Stimulated activated CD4-positive, alpha-beta T cell treated with anti-CD3 and anti-CD28 coated beads, Interleukin-15, amount 100 ng/mL, for 24 hours (primary cell): ENCODE results near the gene CCDC30.
A peak's percentile ranks its signal among the peaks of the same experiment; 100 is the strongest.
"Not testable (repeated sequence)": the region's sequence is repeated elsewhere in the genome, so short reads cannot be mapped to it uniquely, and the experiment has no call there.

Source experiments
- DNase-seq: peaks from one replicate; pipeline ENCODE4 v3.0.0-alpha.2; 2020

Gene CCDC30

DNA sequence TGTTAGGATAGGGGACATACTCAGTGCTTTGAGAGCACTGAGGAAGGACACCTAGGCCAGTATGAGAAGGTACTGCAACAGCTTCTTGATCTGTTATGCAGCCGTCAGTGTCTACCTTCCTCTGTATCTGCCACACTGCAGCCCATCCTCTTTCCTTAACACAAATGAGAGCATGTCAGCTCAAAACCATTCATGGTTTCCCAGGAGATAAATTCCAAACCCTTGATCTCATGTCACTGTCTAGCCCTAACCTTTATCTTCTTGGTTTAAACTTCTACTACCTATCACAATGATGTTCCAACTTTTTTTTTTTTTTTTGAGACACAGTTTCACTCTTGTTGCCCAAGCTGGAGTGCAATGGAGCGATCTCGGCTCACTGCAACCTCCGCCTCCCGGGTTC, 8.7 kb upstream of the CCDC30 start:
- no peak for DNase-seq

- peak; percentile 95 for DNase-seq
Measured at GRCh38 chr1:42456010-42456753, 6.9 kb upstream of the CCDC30 start, which contains the start of the genes PPCS and ZMYND12. Gene PPCS, plus strand, starts transcription at chr1:42456543. Its CDS starts 23 bp downstream, at chr1:42456566. Gene ZMYND12, minus strand, starts transcription at chr1:42456022. Its CDS starts 25 bp downstream, at chr1:42455997.

- peak; percentile 69 for DNase-seq
Measured at GRCh38 chr1:42456754-42457089, 6.4 kb upstream of the CCDC30 start.

- DNase-seq, result no peak
Measured at GRCh38 chr1:42461196-42461595, 1.9 kb upstream of the CCDC30 start.

DNA sequence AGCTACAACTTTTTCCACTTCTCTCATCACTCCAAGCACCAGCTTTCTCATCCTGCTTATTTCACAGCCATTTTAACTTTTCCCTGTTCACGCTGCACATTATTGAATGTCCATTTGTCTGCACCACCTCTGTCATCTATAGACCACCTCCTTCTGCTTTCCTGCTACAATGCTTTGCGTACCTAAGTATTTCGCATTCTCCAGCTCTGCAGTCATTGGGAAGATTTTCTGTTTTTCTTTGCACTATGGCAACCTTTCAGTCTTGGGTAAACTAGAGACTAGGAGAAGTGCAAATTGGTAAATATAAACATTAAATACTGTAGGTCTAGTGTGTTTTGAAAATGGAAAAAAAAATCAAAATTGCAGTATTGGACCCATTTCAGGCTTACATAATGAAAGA, 835 bp downstream of the CCDC30 start:
- DNase-seq, result no peak

- DNase-seq, result no peak
Measured at GRCh38 chr1:42466030-42466429, 2.9 kb downstream of the CCDC30 start.

DNA sequence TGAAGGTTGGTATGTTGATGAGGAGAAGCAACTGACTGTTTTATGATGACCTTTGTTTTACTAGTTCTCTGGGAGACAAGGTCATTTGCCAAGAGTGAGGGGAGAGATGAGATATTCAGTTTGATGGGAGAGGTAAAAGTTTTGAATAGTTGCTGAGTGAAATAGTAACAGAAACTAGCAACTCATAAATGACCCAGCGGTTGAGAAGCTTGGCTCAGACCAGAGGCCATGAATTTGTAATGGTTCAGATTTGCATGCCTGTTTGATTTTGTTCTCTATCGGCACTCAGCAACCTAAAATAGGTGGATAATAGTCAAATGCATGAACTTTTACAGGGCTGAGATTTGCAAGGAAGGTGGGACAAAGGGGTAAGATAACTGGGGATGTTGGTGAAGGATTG, 6.6 kb downstream of the CCDC30 start:
- DNase-seq, result no peak

DNA sequence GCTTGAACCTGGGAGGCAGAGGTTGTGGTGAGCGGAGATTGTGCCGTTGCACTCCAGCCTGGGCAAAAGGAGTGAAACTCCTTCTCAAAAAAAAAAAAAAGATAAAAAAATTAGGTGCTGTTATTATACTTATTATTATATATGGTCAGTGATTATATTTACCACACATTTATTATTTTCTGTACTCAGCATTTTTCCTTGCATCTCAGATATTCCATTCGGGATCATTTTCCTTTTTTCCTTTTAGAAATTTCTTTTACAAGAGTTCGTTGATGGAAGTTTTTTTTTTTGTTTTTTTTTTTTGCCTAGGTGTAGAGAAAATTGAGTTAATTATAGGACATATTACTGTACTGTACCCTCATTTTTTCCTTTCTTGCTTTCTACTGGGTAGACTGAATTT, 13.5 kb downstream of the CCDC30 start:
- DNase-seq, result no peak

GRCh38 chr1:42477354-42477753, 14.3 kb downstream of the CCDC30 start:
- not testable (repeated sequence) for DNase-seq

GRCh38 chr1:42477775-42478174, 14.7 kb downstream of the CCDC30 start:
- no peak for DNase-seq

DNA sequence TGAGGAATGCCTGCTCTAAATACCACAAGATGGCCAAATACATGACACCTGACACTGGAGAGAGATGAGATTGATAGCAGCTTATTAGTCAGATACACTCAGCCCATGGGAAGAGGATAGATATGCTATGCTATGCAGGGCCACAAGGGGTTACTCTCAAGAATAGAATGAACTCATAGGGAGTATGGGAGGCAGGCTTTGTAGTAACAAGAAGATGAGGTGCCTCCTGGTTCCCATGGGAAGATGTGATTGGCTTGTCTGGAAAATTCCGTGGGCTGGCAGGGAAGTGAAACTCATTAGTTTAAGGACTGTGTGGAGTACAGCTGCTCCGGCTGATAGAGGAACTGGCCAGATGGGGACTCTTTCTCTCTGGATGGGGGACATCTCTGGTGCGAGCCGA, 16.5 kb downstream of the CCDC30 start:
- no peak for DNase-seq

DNA sequence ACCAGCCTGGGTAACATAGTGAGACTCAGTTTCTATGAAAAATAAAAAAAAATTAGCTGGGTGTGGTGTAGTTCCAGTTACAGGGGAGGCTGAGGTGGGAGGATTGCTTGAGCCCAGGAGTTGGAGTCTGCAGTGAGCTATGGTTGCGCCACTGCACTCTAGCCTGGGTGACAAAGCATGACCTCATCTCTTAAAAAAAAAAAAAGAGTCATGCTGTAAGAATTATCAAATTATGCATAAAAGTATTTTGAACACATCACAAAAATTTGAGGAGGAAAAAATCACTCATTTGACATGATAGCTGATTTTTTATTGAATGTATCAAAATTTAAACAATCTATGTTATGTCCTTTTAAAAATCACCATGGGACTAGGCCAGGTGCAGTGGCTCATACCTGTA, 17.8 kb downstream of the CCDC30 start:
- DNase-seq, result no peak

- no peak for DNase-seq
Measured at GRCh38 chr1:42482635-42483153, 19.6 kb downstream of the CCDC30 start.

DNA sequence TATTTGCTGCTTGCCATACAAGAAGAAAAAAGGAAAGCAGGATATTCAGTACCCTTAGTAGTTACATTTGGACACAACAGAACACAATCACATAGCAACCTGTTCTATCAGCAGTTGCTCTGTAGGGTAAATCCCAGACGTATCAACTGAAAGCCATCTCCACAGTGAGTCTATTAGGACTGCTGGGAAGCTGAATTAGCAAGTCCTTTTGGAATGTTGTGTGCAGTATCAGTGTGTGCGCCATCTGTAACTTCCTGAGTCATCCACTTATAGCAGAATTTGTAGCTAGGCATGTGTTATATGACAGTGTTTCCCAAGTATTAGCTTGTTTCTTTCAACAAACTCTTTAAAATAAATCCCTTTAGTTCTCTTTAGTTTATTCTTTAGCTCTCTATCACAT, 21.3 kb downstream of the CCDC30 start:
- DNase-seq, result no peak

GRCh38 chr1:42490237-42490636, 27.2 kb downstream of the CCDC30 start:
- DNase-seq, result no peak

GRCh38 chr1:42502031-42502430, 38.9 kb downstream of the CCDC30 start:
- DNase-seq, result not testable (repeated sequence)

DNA sequence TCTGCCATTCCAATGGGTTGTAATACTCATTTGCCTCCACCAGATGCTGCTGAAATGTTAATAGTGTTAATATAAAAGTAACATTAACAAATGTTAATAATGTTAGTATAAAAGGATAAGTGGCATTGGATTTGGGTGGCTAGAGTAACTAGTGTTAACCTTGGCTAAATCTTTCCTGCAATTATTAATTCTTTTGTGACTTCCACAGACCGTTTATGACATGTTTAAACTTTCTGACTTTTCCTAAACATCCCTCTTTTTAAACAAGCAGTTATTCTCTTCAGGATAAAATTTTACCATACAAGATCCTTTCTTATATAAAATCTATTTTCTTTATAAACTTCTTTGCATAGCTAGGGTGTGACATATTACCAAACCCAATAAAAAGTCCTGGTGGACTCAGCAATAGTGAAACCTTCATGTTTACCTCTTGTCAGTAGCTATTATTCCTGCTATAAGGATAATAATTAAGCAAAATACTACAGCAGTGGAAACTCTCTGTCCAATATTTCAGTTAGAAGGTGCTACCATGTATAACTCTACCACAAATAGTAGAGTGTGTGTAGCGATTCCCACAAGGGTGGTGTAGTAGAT, 41.5 kb downstream of the CCDC30 start:
- DNase-seq, result no peak

DNA sequence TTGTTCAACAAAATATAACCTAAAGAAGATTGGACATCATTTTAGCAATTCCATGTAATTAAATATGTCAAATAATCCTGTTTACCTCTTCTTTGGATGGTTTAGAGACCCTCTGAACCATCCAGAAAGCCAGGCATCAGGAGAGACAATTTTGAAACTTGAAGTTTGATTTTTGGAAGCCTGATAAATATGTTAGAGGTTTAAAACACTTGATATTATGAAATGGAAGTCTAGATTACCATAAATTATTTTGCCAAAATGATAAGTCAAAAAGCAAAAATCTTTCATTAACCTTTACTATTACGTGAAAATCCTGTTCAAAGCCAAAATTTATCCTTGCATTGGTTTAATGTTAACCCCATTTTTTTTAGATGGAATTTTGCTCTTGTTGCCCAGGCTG, 43.5 kb downstream of the CCDC30 start:
- DNase-seq, result no peak

DNA sequence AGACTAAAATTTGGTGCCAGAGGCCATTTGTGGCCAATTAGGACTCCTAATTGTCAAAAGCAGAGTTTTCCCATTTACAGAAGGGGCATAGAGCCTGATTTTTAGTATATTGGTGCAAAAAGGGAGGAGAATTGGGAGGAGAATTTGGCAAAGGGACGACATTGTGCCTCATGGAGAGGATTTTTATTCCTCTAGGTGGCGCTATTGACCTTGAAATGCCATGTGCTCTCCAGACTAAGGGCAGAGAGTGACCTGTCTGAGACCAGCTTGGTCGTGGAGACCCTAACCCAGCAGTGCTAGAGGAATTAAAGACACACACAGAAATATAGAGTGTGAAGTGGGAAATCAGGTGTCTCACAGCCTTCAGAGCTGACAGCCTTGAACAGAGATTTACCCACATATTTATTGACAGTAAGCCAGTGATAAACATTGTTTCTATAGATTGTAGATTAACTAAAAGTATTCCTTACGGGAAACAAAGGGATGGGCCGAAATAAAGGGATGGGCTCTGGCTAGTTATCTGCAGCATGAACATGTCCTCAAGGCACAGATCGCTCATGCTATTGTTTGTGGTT, 48.6 kb downstream of the CCDC30 start:
- DNase-seq, result not testable (repeated sequence)

DNA sequence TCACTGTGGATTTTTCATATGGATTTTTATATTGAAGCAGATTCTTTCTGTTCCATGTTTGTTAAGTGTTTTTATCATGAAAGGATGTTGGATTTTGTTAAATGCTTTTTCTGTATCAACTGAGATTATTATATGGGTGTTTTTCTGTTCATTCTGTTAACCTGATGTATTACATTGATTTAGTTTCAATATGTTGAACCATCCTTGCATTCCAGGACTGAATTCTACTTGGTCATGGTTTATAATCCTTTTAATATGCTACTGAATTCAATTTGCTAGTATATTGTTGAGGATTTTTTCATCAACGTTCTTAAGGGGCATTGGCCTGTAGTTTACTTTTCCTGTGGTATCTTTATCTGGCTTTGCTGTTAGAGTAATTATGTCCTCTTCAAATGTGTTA, 55.8 kb downstream of the CCDC30 start:
- no peak for DNase-seq

DNA sequence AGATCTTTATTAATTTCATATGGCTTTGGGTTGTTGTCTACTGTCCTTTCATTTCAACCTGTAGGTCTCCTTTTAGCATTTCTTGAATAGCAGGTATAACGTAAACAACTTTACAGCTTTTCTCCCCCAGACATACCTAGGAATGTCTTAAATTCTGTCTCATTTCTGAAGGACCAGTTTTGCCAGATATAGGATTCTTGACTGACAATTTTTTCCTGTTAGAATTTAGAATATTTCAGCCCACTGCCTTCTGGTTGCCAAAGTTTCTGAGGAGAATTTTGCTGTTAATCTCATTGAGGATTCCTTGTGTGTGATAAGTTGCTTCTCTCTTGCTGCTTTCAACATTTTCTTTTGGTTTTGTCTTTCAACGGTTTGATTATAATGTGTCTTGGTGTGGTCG, 60.1 kb downstream of the CCDC30 start:
- no peak for DNase-seq

DNA sequence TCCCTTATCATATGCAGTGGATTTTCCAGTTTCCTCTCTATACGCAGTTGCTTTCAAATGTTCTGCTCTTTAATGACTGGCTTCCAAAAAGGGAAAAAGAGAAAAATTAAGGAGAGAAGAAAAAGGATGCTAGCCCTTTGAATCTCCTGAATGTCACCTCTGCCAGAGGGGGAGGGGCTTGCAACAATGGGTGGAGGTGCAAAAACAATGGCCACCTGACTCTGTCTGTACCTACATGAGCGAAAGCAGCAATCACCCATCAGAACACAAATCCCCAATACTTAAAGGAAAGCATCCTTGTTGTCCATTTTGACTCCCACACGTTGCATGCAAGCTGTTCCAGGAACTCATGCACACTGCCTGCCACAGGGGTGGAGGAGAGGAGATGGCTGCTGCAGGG, 61.2 kb downstream of the CCDC30 start:
- DNase-seq, result no peak

DNA sequence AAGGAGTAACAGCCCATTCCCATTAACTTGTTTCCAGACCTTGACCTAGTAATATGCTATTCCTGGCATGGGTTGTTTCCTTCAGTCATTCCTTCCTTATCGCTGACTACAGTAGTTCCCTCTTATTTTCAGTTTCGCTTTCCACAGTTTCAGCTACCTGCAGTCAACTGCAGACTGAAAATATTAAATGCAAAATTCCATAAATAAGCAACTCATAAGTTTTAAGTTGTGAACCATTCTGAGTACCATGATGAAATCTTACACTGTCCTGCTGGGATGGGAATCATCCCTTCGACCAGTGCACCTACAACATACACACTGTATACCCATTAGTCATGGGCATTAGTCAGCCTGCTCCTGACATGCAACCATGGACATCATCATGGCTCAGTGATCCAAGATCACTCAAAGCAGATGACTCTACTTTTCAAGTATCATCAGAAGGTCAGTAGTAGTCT, 66.7 kb downstream of the CCDC30 start:
- DNase-seq, result peak; percentile 5

DNA sequence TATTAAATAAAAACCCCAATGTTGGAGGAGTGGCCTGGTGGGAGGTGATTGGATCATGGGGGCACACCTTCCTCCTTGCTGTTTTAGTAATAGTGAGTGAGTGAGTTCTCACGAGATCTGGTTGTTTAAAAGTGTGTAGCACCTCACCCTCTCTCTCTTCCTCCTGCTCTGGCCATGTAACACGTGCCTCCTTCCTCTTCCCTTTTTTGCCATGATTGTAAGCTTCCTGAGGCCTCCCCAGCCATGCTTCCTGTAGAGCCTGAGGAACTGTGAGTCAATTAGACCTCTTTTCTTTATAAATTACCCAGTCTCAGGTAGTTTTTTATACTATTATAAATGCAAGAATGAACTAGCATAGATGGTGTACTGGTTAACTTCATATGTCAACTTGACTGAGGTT, 68.0 kb downstream of the CCDC30 start:
- DNase-seq, result no peak
